LHCN-M2 (cell line): ENCODE results near the gene BLOC1S2. TPM values are rescaled to one million over a fixed set of nuclear protein-coding genes. Genes with fewer than 3 reads are reported as not detected.
"Not testable (repeated sequence)": the region's sequence is repeated elsewhere in the genome, so short reads cannot be mapped to it uniquely, and the experiment has no call there.

Experiments used
- DNase-seq: peaks from one replicate; pipeline ENCODE4 v3.0.0-alpha.2; 2012; ENCODE audit warnings: low read depth
- total RNA-seq: library from RNA; depleted of rRNA; stranded (reverse); fragments of >200 nt; gene quantifications from 2 replicates; pipeline ENCODE4 v1.2.3, GENCODE V29; 2014

Gene BLOC1S2
- total RNA-seq, 1 experiment from 2014 or later, result 83.8 TPM

DNA sequence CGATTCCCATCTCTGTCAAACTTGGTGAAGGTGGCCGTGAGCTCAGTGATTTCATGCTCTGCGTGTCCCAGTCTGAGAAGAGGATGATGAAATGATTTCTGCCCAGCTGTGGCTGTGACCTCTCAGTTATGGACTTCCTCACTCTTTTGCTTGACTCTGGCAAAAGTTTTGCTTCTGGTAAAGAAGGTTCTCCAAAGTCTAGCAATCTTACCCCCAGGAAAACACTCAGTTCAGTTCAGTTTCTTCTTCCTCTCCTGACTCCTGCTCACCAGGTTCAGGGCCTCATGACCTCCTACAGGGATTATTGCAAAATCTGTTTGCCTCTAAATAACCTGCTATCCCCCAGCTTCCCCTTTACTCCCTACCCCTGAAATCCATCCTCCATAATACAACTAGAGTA lies 4.9 kb upstream of the BLOC1S2 start:
- no peak for DNase-seq

GRCh38 chr10:100289641-100290040 lies 3.2 kb upstream of the BLOC1S2 start:
- no peak for DNase-seq

DNA sequence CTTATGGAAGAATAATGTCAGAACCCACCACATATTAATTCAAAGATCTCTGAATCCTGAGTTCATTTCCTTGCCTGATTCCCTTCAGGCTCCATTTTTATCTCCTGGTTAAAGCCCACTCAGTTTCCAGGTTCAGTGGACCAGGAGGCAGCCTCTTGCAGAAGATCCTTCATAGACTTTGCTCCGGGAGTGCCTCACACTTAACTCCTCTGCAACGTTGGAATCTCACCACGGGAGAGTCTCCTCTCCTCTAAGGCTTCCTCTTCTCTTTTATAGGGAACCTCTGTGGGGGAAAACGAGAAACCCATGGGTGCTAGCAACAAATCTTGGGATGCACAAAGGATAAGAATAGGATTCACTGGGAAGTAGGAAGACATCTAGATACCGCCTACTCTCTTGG lies 1.7 kb upstream of the BLOC1S2 start:
- no peak for DNase-seq

DNA sequence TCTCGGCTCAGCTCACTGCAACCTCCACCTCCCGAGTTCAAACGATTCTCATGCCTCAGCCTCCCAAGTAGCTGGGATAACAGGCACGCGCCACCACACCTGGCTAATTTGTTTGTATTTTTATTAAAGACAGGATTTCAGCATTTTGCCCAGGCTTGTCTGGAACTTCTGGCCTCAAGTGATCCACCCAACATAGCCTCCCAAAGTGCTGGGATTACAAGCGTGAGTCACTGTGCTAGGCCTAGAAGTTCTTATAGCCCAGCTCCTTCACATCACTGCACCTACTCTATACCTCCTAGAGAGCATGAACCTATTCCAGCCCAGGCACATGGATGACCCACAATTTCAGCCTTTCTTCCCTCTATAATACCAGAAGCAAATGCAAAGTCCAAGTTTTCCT lies 1.3 kb upstream of the BLOC1S2 start:
- no peak for DNase-seq

DNA sequence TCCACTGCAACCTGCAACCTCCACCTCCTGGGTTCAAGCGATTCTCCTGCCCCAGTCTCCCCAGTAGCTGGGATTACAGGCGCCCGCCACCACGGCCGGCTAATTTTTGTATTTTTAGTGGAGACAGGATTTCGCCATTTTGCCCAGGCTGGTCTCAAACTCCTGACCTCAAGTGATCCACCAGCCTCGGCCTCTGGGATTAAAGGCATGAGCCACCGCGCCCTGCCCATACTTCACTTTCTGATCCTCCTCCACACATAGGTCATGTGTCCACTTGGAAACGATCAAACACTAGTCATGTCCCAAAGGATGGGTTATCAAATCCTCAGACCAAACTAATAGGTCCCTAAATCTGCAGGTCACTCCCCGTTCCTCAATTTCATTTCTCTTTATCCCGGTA lies 1.2 kb downstream of the BLOC1S2 start:
- peak; percentile 45 for DNase-seq

- DNase-seq, result no peak
Measured at GRCh38 chr10:100282907-100283306, 3.6 kb downstream of the BLOC1S2 start.

DNA sequence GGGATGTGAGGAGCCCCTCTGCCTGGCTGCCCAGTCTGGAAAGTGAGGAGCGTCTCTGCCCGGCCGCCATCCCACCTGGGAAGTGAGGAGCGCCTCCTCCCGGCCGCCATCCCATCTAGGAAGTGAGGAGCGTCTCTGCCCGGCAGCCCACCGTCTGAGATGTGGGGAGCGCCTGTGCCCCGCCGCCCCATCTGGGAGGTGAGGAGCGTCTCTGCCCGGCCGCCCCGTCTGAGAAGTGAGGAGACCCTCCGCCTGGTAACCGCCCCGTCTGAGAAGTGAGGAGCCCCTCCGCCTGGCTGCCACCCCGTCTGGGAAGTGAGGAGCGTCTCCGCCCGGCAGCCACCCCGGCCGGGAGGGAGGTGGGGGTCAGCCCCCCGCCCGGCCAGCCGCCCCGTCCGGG lies 9.5 kb downstream of the BLOC1S2 start:
- not testable (repeated sequence) for DNase-seq

DNA sequence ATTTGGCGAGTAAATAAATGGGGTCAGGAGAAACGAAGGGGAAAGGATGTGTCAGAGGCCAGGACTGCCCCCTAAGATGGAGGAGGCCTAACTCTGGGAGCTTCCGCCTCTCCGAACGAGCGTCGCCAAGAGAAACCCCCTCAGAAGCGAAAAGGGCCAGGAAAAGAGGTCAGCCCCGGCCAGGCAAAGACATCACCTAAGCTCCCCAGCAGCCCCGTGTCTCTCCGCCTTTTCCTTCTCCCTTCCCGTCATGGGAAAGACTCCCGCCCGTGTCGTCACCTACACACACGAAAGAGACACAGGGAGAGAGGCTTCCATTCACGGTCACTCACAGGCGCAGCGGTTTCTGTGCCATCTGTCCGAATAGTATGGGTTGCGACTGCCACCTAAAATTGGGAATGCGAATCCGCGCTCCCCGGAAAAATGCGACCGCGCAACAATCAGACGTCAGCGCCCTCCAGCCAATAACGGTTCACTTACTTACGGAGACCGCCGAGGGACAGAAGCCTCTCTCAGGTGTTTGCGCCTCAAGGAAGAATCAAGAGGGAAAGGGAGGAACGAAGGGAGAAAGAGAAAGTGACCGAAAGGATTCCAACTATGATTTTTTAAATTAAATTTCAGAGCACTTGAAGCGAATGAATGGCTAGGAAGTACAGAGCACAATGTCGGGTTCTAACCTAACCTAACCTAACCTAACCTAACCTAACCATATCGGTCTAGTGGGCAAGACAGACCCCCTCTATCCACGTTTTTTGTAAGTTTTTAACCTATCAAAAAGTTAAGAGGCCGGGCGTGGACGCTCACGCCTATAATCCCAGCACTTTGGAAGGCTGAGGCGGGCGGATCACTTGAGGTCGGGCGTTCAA lies 19.0 kb downstream of the BLOC1S2 start, which contains the start of gene CWF19L1:
Gene CWF19L1 (minus strand): TSS at position 400 of the 866 bp plus-strand sequence. CDS start 45 bp downstream, at position 355.
- peak; percentile 81 for DNase-seq

DNA sequence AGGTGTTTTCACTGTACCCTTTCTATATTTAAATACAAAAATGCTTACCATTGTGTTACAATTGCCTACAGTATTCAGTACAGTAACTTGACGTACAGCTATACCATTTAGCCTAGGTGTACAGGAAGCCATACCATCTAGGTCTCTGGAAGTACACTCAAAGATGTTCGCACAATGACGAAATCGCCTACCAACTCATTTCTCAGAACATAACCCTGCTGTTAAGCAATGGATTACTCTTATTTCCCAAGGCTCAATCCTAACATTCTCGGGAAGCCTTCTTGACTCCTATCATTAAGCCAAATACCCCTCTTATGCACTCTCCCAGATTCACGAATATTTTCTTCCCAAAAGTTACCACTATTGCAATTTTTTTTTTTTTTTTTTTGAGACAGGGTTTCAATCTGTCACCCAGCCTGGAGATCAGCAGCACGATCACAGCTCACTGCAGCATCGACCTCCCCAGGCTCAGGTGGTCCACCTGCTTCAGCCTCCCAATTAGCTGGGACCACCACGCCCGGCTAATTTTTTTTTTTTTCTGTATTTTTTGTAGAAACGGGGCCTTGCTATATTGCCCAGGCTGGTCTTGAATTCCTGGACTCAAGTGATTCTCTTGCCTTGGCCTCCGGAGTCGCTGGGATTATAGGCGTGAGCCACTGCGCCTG lies 20.5 kb downstream of the BLOC1S2 start:
- no peak for DNase-seq

- no peak for DNase-seq
Measured at GRCh38 chr10:100254191-100254590, 32.3 kb downstream of the BLOC1S2 start.

DNA sequence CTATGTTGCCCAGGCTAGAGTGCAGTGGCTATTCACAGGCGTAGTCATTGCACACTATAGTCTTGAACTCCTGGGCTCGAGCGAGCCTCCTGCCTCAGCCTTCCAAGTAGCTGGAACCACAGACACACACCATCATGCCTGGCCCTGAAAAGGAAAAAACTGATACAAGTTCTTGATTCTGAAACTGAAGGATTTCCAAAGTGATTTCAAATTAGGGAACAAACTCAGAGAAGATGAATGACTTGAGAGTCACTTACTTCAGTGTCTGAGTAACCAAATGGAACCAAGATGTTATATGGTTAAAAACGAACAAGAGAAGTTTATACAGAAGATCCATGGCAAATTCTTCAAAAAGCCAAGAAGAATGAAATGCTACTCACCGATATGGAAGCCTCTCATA lies 33.4 kb downstream of the BLOC1S2 start:
- DNase-seq, result no peak

DNA sequence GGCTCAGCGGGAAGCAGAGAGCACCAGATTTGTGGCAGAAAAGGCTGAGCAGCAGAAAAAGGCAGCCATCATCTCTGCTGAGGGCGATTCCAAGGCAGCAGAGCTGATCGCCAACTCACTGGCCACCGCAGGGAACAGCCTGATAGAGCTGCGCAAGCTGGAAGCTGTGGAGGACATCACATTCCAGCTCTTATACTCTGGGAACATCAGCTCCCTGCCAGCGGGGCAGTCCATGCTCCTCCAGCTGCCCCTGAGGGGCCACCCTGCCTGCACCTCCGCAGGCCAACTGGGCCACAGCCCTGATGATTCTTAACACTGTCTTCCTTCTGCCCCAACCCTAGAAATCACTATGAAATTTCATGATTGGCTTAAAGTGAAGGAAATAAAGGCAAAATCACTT lies 37.7 kb downstream of the BLOC1S2 start:
- no peak for DNase-seq

- DNase-seq, result no peak
Measured at GRCh38 chr10:100245484-100246220, 40.8 kb downstream of the BLOC1S2 start.

GRCh38 chr10:100239851-100240250 lies 46.6 kb downstream of the BLOC1S2 start:
- no peak for DNase-seq

DNA sequence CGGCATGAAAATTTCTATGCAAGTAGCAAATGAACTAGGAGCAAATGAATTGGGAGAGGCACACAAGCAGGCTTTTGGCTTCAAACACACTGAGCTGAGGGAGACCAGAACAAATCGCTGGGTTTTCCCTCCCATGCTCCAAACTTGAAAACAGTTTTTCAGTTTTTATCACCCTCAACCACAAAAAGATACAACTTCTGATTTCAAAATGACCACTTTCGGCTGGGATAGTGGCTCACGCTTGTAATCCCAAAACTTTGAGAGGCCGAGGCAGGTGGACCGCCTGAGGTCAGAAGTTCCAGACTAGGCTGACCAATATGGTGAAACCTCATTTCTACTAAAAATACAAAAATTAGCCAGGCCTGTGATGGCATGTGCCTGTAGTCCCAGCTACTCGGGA lies 48.1 kb downstream of the BLOC1S2 start:
- DNase-seq, result no peak

GRCh38 chr10:100232101-100232500 lies 54.4 kb downstream of the BLOC1S2 start:
- no peak for DNase-seq

- DNase-seq, result peak; percentile 17
Measured at GRCh38 chr10:100229819-100230422, 56.6 kb downstream of the BLOC1S2 start.

DNA sequence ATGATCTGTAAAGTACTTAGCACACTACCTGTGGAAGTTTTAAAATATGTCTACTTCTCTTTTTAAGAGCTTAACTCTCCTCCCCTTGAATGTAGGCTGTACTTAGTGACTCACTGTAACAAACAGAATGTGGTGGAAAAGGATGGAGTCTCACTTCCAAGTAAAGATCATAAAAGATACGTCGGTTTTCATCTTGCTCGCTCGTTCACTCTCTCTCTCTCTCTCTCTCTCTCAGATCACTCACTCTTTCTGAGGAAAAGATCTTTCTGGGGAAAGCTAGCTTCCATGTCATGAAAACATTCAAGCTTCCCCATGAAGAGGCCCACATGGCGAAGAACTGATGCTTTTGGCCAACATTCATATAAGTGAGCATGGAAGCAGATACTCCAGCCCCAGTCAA lies 62.6 kb downstream of the BLOC1S2 start:
- DNase-seq, result no peak
